ENCODE measurements around the gene CPSF3.

Gene CPSF3

DNA sequence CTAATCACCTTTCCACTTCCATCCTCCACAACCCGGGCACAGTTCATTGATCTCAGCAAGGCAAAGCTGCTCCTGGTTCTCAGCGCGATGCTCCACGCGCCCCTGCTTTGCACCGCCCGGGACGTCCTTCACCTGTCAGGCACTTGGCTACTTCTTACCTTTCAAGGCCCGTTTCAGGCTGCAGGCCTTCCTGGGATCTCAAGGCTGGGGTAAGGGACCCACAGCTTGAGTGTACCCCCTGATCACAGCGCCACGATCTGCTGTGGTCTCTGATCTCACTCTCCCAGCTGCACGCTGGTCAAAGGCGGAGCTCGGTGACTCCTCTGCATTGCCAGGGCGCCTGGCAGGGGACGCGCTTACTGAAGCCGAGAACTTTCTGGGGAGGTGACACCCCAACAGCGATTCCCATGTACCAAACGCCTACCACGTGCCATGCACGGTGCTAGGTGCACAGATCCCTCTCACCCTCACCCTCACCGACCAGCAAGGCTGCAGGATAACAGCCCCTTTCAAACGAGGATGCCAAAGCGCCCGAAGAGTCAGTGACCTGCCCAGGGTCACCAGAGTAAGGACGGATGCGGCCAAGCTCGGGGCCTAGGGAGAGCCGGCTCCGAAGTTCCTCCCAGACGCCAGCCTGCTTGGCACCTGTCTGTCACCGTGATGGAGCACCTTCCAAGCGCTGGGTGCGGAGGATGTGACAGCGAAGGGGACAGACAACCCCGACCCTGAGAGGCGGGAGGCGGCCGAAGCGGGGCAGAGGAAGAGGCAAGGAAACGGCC lies 944 bp upstream of the CPSF3 start:
- peak; percentile 55 to 56 for DNase-seq

DNA sequence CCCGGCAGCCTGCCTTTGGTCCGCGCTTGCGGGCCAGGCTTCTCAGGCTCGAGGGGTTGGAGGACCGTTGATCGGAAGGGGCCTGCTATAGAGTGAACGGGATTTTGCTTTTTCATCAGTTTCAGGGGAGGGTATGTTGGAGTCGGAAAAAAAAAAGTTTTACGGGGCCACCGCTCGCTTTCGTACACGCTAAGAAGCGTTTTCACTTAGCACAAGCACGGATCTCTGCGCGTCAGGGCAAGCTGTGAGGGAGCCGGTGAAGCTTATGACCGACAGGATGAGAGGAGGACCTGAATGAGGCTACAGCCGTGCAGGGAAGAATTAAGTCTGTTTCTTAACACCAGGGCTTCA lies 443 bp downstream of the CPSF3 start:
- DNase-seq: peak; percentile 30 to 41

DNA sequence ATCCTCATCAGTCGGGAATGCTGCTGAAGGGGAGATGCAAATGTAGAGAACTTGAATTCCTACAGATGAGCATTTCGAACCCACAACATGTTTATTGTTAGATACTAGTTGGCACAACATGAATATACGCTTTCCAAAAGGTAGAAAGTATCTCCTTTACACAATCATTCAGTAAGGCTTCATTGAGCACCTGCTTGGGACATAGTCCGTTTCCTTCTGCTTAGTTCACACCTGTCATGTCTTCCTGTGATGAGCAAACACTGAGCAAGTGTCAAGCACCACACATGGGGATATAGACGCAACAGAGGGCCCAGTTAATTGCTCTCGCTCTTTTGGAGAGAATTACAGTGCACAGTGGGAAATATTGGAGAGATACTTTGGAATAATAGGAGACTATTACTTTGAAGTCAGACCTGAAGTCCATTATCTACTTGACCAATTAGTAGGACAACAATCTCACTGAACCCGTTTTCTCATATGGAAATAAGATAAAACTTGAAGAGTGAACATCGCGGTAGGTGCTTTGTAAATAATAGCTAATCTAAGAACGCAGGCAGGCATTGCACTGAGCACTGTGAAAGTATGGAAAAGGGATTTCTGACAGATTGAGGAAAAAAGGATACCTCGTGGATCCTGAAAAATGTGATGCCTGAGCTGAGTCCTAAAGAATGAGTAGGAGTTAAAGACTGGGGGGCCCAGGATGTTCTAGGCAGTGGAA lies 1.2 kb downstream of the CPSF3 start:
- no peak for DNase-seq

DNA sequence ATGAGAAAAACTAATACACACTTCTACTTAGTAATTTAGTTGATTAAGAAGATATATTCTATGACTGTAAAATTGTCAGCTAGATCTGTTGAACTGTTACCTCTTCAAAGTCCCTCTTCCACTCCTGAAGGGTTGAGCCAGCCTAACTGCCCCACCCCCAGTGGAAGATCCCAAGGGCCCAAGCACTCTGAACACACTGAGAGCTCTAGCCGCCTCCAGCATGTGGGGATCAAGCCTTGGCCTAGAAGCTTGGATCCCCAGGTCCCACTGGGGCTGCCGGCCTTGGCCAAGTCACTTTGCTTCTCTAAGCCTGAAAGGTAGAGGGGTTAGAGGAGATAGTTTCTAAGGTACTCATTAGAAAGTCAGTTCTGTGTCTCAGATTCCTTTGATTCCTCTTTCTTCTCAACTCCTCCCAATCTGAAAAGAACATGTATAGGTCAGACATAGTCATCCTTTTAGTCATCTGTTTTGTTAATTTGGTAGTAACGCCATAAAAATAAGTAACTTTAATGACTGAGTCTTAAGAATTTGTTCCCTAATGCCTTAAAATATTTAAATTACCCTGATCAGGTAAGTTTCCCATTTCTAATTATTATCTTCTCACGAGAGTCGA lies 5.6 kb downstream of the CPSF3 start:
- DNase-seq: no peak

DNA sequence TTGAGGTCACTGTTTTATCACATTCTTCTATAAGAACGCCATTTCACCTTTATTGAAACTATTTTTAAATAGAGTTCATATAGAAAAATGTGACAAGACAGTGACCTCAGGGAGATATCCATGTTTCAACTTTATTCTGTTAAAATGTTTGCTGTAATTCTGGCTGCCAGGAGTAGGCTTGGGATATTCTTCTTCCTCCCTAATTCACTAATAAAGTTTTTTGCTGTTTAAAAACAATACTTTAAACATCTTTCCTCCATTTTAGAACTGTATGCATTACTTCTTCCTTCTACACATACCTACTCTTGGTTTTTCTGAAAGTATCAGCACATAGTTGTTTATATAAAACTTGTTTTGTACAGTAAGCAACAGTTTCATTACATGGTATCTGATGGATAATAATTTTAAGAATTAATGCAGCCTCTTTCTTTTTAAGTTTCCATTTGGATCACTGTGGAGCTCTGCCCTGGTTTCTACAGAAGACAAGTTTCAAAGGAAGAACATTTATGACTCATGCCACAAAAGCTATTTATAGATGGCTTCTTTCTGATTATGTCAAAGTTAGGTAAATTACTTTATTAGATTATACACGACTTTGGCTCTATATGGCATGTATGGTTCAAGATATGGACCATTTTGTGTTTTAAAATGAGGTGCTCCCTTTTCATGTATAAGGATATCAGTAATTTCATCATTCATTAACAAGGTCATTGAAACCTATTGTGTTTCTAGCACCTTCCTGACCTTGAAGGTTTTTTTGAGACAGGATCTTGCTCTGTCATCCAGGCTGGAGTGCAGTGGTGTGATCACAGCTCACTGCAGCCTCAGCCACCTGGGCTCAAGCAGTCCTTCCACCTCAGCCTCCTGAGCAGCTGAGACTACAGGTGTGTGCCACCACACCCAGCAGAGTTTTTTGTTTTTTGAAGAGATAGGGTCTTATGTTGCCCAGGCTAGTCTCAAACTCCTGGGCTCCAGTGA lies 7.2 kb downstream of the CPSF3 start:
- DNase-seq: no peak

DNA sequence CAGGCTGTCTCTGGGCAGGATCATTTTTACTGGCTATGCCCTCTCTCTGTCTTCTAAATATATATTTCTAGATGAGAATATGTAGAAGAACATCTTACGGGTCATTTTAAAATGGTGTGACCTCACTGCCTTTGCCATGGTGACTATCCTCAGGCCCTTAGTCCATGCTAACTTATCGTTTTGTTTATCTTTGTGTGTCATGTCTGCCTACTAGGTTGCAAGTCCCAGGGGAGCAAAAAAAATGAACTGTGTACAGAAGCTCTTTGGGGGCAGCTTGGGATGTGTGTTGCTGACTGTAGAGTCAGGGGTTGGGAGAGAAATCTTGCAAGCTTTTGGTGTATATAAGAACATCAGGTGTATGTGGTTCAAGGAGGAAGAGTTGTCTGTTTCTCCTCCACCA lies 11.0 kb downstream of the CPSF3 start:
- no peak for DNase-seq

DNA sequence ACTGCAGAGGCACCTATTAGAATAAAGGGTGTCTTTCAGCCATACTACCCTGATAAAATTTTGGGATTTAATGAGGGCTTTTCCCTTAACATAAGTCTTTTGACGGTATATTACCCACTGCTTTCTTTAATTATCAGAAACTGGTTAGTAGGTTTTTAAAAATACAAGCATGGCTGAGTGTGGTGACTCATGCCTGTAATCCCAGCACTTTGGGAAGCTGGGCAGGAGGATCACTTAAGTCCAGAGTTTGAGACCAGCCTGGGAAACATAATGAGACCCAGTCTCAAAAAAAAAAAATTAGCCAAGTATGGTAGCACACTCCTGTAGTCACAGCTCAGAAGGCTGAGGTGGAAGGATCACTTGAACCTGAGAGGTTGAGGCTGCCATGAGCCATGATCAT lies 16.1 kb downstream of the CPSF3 start:
- no peak for DNase-seq

DNA sequence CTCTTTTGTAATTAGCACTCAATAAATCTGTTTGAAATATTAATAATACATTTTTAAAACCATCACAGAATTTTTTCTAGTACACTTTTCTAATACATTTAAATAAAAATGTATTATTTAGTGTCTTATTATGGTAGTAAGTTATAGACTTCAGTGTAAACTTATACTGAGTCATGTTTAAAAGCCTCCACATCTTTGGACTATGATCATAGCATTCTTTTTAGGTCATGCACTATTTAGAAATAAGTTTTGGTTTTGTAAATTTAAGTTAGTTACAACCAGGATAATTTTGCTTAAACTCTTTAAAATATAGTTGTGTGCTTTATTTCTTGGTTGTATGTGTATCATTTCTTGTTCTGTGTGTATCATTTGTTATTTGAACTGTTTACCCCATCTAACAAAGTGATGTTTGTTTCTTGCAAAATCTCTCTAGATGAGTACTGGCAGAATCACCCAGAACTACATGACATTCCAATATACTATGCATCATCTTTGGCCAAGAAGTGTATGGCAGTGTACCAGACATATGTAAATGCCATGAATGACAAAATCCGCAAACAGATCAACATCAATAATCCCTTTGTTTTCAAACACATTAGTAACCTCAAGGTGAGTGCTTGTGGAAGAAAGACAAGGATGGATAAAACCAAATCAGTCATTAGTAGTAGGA lies 16.7 kb downstream of the CPSF3 start:
- DNase-seq: no peak

DNA sequence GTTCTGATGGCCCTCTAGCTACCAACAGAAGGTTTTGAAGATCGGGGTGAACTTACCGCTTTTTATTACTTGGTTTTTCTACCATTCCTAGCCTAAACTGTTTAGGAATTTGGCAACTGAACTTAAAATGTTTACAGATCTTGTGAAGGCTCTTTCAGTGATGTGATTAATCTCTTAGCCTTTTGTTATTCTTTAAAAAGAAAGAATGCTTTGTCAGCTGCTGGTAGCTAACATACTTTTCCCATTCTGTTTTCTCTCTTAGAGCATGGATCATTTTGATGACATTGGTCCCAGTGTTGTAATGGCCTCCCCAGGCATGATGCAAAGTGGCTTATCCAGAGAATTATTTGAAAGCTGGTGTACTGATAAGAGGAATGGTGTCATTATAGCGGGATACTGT lies 18.1 kb downstream of the CPSF3 start:
- no peak for DNase-seq

DNA sequence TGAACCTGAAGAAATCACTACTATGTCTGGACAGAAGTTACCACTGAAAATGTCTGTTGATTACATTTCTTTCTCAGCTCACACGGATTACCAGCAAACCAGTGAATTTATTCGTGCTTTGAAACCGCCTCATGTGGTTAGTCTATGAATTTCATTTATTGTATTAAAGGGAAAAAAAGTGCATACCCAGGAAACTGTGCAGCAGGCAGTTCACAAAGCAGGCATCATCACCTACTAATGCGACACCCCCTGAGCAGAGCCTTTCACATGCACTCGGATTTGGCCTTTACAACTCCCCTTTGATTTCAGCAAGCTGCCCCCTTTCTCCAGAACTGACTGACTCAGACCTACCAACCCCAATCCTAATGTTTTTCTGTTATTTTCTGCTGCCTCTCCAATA lies 20.1 kb downstream of the CPSF3 start:
- DNase-seq: no peak

DNA sequence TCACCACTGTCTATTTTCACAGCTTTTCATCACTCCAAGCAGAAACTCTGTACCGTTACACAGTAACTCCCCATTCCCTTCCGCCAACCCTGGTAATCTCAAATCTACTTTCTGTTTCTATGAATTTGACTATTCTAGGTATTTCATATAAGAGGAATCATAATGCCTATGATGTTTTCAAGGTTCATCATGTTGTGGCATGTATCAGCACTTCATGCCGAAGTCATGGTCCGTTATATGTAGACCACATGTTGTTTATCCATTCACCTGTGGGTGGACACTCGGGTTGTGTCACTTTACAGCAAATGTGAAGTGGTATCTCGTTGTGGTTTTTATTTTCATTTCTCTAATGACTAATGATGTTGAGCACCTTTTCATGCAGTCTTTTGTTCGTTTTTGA lies 21.6 kb downstream of the CPSF3 start:
- DNase-seq: no peak

DNA sequence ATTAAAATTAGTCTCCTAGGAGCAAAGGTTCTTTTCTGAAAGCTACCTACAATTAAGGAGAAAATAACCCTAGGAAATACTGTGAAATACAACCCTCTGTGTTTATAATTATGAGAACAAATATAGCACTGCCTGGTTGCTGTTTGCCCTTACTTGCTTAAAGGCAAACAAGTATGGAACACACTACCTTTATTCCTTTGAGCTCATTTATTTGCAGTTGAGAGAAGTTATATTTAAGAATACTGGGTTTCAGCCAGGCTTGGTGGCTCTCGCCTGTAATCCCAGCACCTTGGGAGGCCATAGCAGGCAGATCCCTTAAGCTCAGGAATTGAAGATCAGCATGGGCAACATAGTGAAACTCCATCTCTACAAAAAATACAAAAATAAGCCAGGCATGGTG lies 27.8 kb downstream of the CPSF3 start:
- DNase-seq: no peak

DNA sequence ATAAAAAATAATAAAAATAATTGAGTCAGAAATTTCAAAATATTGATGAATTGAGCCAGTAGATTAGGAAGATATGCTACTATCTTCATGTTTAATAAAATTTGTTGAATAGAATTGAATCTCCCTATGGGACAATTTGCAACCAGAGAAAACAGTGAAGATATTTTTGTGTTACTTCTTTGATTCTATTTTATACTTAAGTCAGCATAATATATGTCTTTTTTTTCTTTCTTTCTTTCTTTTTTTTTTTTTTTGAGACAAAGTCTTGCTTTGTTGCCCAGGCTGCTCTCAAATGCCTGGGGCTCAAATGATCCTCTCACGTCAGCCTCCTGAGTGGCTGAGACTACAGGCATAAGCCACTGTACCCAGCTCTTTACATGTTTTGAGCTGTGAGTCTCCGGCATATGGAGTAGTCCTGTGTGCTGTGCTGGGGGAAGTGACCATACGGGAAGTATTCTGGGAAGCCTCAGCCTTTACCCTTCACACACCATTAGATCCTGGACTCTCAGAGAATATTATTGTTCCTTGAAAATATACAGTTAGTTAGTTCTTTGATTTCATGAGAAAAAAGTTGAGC lies 37.1 kb downstream of the CPSF3 start:
- no peak for DNase-seq

DNA sequence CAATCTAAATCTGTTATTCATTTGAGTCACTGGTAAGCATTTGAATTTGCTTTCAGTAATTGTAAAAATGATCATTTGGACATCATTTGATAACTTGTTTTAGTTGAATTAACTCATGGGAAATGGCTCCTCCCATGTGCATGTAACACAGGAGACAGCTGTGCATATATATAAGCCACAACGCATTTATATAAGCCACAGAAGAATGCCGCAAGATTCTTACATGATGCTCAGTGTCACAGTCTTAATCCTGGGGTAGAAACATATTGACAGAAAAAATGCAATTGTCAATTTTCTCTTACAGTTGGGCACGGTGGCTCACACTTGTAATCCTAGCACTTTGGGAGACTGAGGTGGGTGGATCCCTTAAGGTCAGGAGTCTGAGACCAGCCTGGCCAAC lies 37.6 kb downstream of the CPSF3 start:
- DNase-seq: no peak

DNA sequence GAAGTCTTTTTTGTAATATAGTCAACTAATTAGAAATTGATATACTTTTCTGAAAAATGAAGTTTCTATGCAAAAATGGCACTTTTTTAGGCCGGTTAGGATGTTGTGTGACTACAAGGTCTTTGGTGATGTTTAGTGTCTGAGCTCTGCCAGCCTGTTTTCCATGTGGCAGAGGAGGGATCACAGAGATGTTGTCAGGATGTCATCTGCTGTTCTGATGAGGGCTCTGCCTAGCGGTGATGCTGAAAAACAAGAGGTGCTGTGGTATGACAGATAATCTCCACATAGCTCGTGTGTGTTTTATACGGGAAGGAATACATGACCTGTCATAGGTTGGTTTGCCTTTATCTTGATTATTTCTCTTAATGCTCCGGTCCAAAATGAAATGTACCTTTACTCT lies 38.9 kb downstream of the CPSF3 start:
- DNase-seq: no peak

DNA sequence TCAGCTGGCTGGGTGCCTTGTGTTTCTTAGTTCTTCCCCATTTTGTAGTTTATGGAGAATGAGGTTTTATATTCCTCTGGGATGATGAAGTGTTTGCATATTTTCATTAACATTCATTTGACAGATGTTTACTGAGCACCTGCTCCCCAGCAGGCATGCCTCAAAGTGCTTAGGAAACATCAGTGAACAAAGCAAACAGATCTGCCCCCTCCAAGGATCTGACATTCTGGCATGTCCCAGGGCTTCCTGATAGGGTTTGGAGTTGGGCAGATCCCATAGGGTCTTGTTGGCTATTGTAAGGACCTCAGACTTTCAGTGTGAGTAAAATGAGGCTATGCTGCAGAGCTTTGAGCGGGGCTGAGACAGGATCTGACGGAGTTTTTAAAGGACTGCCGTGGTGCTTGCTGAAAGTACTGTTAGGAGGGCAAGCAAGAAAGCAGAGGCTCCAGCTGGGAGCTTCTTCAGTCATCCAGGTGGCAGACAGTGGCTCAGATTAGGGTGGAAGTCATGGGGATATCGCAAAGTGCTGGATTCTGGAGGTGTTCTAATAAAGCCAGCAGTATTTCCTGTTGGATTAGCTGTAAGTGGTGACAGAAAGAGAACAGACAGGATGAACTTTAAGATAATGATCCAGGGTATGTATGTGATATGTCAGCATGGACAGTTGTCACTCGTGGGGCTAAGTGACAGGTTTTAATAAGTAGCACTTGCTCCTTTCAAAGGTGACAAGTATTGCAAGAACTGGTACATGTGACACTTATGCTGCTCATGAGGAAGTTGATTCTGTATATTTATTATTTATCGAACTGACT lies 39.6 kb downstream of the CPSF3 start:
- no peak for DNase-seq

DNA sequence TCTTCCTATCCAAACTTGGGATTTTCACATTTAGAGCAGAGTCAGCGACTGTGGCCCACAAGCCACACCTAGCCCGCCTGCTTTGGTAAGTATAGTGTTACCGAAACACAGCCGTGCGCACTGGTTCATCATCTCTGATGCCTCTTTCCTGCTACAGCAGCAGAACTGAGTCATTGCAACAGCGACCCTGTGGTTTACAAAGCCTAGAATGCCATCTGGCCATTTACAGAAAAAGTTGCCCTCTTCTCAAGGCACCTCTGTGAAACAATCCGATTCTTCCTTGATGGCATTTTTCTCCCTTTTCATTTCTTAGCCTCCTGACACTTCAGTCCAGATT lies 40.2 kb downstream of the CPSF3 start:
- DNase-seq: no peak

DNA sequence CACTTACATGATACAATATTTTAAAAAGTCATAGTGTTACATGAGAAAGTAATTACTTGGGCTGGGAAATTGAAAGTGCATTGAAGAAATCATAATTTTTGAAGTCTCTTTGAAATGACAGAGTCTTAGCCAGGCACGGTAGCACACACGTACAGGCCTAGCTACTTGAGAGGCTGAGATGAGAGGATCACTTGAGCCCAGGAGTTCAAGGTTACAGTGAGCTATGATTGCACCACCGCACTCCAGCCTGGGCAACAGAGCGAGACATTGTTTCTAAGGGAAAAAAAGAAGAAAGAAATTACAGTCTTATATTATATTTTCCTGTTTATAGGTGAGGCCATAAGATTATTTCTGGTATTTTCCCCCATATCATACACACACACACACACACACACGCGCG lies 41.7 kb downstream of the CPSF3 start:
- DNase-seq: no peak

DNA sequence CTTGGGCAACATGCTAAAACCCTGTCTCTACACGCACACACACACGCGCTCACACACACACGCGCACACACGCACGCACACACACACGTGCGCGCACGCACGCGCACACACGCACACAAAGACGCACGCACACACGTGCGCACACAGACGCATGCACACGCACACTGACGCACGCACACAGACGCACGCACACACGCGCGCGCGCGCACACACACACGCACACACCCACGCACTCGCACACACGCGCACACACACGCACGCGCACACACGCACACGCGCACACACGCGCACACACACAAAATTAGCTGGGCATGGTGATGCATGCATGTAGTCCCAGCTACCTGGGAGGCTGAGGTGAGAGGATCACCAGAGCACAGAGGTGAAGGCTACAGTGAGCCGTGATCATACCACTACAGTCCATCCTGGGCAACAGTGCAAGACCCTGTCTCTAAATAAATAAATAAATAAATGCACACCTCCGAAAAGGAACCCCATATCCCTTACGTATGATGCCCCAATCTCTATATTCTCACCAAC lies 42.8 kb downstream of the CPSF3 start:
- no peak for DNase-seq

DNA sequence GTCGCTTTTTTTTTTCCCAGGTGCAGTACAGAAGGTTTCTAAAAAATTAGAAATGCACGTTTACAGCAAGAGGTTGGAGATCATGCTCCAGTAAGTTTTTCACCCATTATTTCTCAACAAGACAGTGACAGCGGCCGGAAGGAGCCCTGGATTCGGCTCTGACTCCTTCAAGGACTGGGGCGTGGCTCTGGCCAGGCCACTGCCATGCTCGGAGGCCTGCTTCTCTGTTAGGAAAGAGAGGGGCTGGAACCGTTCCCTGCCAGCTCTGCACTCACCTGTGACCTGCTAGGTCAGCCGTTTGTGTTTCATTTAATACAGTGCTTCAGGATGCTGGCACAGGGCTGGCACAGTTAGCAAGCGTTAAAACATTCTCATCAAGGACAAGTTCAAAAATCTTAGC lies 44.2 kb downstream of the CPSF3 start:
- DNase-seq: no peak

DNA sequence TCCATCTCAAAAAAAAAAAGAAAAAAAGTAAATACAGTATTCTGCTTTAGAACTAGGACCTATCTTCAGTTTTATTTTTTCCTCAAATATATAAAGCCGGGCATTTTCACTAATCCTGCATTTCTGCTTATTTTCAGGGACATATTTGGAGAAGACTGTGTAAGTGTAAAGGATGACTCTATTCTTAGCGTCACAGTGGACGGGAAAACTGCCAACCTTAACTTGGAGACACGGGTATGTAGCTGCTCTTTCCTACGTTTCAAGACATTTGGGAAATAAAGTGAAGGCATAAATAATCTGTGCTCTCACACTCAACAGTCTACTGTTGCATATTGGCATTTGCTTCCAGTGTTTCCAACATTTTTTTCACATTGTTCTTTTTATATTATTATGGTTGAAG lies 47.8 kb downstream of the CPSF3 start:
- DNase-seq: no peak

All from stimulated activated CD4-positive, alpha-beta T cell treated with anti-CD3 and anti-CD28 coated beads, Interleukin-2, amount 100 ng/mL, for 24 hours (primary cell).